GM18519 (cell line): ENCODE results near the gene CP.
A peak's percentile ranks its signal among the peaks of the same experiment; 100 is the strongest.
"Not testable (repeated sequence)": the region's sequence is repeated elsewhere in the genome, so short reads cannot be mapped to it uniquely, and the experiment has no call there.

ENCODE experiments used
- ATAC-seq: cut with Tn5 transposase; IDR thresholded peaks from one replicate; pipeline ENCODE4 v1.9.1; 2021; ENCODE audit warnings: mild to moderate bottlenecking, moderate library complexity; ENCODE audit not compliant: unreplicated experiment, low FRiP score

Gene CP

GRCh38 chr3:149231871-149232270 lies 10.2 kb upstream of the CP start:
- ATAC-seq, result no peak

GRCh38 chr3:149227591-149228268 lies 6.1 kb upstream of the CP start:
- ATAC-seq, result no peak

GRCh38 chr3:149226776-149227175 lies 5.1 kb upstream of the CP start:
- ATAC-seq, result no peak

GRCh38 chr3:149224736-149225594 lies 3.3 kb upstream of the CP start:
- ATAC-seq, result peak; percentile 99

GRCh38 chr3:149223461-149223820 lies 1.8 kb upstream of the CP start:
- ATAC-seq, result no peak

GRCh38 chr3:149219380-149220121 lies 2.1 kb downstream of the CP start:
- ATAC-seq, result not testable (repeated sequence)

GRCh38 chr3:149217347-149217746 lies 4.3 kb downstream of the CP start:
- no peak for ATAC-seq

GRCh38 chr3:149216193-149216869 lies 5.3 kb downstream of the CP start:
- ATAC-seq, result no peak

- no peak for ATAC-seq
Observed at GRCh38 chr3:149215515-149215914, 6.1 kb downstream of the CP start.

GRCh38 chr3:149214702-149215101 lies 6.9 kb downstream of the CP start:
- no peak for ATAC-seq

GRCh38 chr3:149212386-149212785 lies 9.2 kb downstream of the CP start:
- ATAC-seq, result no peak

- ATAC-seq, result no peak
Observed at GRCh38 chr3:149209431-149209830, 12.2 kb downstream of the CP start.

- no peak for ATAC-seq
Observed at GRCh38 chr3:149207475-149207874, 14.2 kb downstream of the CP start.

- no peak for ATAC-seq
Observed at GRCh38 chr3:149204390-149204991, 17.1 kb downstream of the CP start.

- ATAC-seq, result peak; percentile 99
Observed at GRCh38 chr3:149203758-149204157, 17.9 kb downstream of the CP start.

GRCh38 chr3:149199474-149199873 lies 22.2 kb downstream of the CP start:
- no peak for ATAC-seq

- ATAC-seq, result no peak
Observed at GRCh38 chr3:149198611-149199010, 23.0 kb downstream of the CP start.

GRCh38 chr3:149197669-149198068 lies 24.0 kb downstream of the CP start:
- no peak for ATAC-seq

- ATAC-seq, result not testable (repeated sequence)
Observed at GRCh38 chr3:149196805-149197592, 24.6 kb downstream of the CP start.

GRCh38 chr3:149195221-149195620 lies 26.4 kb downstream of the CP start:
- no peak for ATAC-seq
